Ishikawa (cell line): ENCODE measurements around the gene SHQ1.

ENCODE experiments used
- CEBPB ChIP-seq: IDR thresholded peaks from 2 replicates; pipeline ENCODE4 v1.6.1; 2012
- CREB1 ChIP-seq: IDR thresholded peaks from 2 replicates; pipeline ENCODE4 v1.6.1; 2012; ENCODE audit warnings: low read depth
- EGR1 ChIP-seq: IDR thresholded peaks from 2 replicates; pipeline ENCODE4 v1.6.1; 2012
- EP300 ChIP-seq: IDR thresholded peaks from 2 replicates; pipeline ENCODE4 v1.6.1; 2012; ENCODE audit warnings: borderline replicate concordance
- FOXM1 ChIP-seq: IDR thresholded peaks from 2 replicates; pipeline ENCODE4 v1.6.1; 2012; ENCODE audit warnings: low read depth, borderline replicate concordance
- MAX ChIP-seq: IDR thresholded peaks from 2 replicates; pipeline ENCODE4 v1.6.1; 2012
- NFIC ChIP-seq: IDR thresholded peaks from 2 replicates; pipeline ENCODE4 v1.6.1; 2012
- RAD21 ChIP-seq: IDR thresholded peaks from 2 replicates; pipeline ENCODE4 v1.6.1; 2012; ENCODE audit warnings: low read depth
- TAF1 ChIP-seq: IDR thresholded peaks from 2 replicates; pipeline ENCODE4 v1.6.1; 2012; ENCODE audit warnings: low read depth, mild to moderate bottlenecking
- TCF12 ChIP-seq: IDR thresholded peaks from 2 replicates; pipeline ENCODE4 v1.6.1; 2012; ENCODE audit warnings: low read depth
- TEAD4 ChIP-seq: IDR thresholded peaks from 2 replicates; pipeline ENCODE4 v1.6.1; 2012
- YY1 ChIP-seq: IDR thresholded peaks from 2 replicates; pipeline ENCODE4 v1.6.1; 2012; ENCODE audit warnings: low read depth
- ZBTB7A ChIP-seq: IDR thresholded peaks from 2 replicates; pipeline ENCODE4 v1.6.1; 2012; ENCODE audit warnings: low read depth
- TF ChIP-seq, protein P1 (sequence below): IDR thresholded peaks from 2 replicates; pipeline ENCODE4 v1.6.1; 2012
- TF ChIP-seq, protein P2 (sequence below): IDR thresholded peaks from 2 replicates; pipeline ENCODE4 v1.6.1; 2012; ENCODE audit warnings: low read depth, mild to moderate bottlenecking

The SHQ1 gene

DNA sequence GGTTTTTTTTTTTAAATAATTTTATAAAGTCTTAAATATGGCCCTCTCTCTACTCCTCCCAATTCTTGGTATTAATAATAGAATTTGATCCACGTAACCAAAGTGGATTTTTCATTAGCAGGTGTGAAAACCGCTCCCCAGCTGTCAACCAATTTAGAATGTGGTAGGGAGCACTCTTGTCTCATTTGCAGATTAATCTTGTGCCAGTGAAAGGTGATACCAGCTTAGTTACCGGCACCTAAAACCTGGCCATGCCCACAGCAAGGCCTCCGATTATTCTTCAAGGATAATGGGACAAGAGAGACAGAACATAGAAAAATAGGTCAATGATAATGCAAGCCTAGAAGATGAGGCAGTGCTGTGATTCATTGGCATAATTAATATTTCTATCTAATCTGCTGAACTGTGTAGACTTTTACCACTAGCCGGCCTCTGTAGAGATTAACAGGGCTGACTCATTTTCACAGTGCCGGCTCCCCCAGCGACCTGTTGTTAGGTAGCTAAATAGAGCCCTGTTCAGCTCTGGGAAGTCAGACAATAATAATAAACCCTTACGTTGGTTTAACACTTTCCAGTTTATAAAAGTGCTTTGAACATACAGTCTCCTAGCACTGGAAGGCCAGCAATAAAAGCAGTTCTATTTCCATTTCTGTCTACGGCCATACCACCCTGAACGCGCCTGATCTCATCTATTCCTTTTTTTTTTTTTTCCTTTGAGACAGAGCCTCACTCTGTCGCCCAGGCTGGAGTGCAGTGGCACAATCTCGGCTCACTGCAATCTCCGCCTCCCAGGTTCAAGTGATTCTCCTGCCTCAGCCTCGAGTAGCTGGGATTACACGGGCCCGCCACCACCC lies 102.9 kb downstream of the SHQ1 start:
- no peak for TF ChIP-seq EGR1
- no peak for TF ChIP-seq EP300
- no peak for TF ChIP-seq YY1

DNA sequence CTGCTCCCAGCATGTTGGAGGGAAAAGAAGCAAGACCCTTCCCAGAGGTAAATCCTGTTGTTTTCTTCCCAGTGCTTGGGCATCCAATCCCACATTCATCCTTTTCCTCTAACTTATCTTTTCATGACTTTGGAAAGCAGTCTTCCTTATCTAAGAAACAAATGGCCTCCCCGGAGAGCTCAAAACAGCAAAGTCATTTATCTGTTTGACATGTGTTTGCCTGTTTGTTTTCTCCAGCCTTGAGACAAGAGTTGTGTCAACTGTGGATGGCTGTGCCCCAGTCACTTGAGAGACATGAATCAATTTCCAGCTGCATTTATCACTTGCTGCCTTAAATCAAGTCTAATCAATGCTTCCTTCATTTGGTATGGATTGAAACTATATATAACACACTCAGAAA lies 103.9 kb downstream of the SHQ1 start:
- no peak for TF ChIP-seq TEAD4
- TF ChIP-seq, protein P1, sequence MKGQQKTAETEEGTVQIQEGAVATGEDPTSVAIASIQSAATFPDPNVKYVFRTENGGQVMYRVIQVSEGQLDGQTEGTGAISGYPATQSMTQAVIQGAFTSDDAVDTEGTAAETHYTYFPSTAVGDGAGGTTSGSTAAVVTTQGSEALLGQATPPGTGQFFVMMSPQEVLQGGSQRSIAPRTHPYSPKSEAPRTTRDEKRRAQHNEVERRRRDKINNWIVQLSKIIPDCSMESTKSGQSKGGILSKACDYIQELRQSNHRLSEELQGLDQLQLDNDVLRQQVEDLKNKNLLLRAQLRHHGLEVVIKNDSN, result no peak
- TF ChIP-seq TCF12, result no peak
- TF ChIP-seq YY1, result no peak
- no peak for TF ChIP-seq CEBPB
- TF ChIP-seq, protein P2, sequence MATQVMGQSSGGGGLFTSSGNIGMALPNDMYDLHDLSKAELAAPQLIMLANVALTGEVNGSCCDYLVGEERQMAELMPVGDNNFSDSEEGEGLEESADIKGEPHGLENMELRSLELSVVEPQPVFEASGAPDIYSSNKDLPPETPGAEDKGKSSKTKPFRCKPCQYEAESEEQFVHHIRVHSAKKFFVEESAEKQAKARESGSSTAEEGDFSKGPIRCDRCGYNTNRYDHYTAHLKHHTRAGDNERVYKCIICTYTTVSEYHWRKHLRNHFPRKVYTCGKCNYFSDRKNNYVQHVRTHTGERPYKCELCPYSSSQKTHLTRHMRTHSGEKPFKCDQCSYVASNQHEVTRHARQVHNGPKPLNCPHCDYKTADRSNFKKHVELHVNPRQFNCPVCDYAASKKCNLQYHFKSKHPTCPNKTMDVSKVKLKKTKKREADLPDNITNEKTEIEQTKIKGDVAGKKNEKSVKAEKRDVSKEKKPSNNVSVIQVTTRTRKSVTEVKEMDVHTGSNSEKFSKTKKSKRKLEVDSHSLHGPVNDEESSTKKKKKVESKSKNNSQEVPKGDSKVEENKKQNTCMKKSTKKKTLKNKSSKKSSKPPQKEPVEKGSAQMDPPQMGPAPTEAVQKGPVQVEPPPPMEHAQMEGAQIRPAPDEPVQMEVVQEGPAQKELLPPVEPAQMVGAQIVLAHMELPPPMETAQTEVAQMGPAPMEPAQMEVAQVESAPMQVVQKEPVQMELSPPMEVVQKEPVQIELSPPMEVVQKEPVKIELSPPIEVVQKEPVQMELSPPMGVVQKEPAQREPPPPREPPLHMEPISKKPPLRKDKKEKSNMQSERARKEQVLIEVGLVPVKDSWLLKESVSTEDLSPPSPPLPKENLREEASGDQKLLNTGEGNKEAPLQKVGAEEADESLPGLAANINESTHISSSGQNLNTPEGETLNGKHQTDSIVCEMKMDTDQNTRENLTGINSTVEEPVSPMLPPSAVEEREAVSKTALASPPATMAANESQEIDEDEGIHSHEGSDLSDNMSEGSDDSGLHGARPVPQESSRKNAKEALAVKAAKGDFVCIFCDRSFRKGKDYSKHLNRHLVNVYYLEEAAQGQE, result no peak
- no peak for TF ChIP-seq TAF1
- TF ChIP-seq FOXM1, result no peak
- TF ChIP-seq MAX, result no peak
- no peak for TF ChIP-seq CREB1
- TF ChIP-seq NFIC, result no peak
- no peak for TF ChIP-seq RAD21
- no peak for TF ChIP-seq EP300

- TF ChIP-seq ZBTB7A, result no peak
- no peak for TF ChIP-seq EP300
- no peak for TF ChIP-seq NFIC
- TF ChIP-seq TAF1, result no peak
- TF ChIP-seq, protein P2, result no peak
- no peak for TF ChIP-seq TCF12
- no peak for TF ChIP-seq CREB1
- TF ChIP-seq YY1, result no peak
- no peak for TF ChIP-seq EGR1
- TF ChIP-seq MAX, result no peak
- TF ChIP-seq TEAD4, result no peak
- TF ChIP-seq, protein P1, result no peak
- TF ChIP-seq FOXM1, result no peak
- no peak for TF ChIP-seq RAD21
- TF ChIP-seq CEBPB, result no peak
Measured at GRCh38 chr3:72739531-72740466, 108.4 kb downstream of the SHQ1 start.

GRCh38 chr3:72738752-72739530 lies 109.3 kb downstream of the SHQ1 start:
- no peak for TF ChIP-seq TAF1
- TF ChIP-seq ZBTB7A, result peak; percentile 79
- TF ChIP-seq MAX, result peak; percentile 54

DNA sequence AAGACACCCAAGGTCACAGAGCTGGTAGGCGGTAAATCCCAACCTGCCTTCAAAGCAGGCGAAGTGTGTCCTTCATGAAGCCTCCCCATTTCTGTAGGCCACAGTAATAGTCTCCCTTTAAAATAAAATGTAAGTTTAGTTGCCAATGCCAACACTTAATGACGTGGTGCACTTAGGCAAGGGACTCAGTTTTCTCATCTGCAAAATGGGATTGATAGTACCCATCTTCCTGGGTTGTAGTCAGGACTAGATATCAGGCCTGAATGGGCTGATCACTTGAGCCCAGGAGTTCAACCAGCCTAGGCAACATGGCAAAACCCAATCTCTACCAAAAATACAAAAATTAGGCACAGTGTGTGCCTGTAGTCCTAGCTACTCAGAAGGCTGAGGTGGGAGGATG lies 114.6 kb downstream of the SHQ1 start:
- TF ChIP-seq EP300, result no peak
- no peak for TF ChIP-seq NFIC
- TF ChIP-seq TCF12, result no peak
- TF ChIP-seq CEBPB, result no peak
- TF ChIP-seq CREB1, result no peak
- no peak for TF ChIP-seq RAD21
- TF ChIP-seq MAX, result no peak
- no peak for TF ChIP-seq TEAD4
- TF ChIP-seq YY1, result no peak
- TF ChIP-seq, protein P1, result no peak
- TF ChIP-seq, protein P2, result no peak
- TF ChIP-seq FOXM1, result no peak
